ENCODE data around the gene RNASEH2B.

DNA sequence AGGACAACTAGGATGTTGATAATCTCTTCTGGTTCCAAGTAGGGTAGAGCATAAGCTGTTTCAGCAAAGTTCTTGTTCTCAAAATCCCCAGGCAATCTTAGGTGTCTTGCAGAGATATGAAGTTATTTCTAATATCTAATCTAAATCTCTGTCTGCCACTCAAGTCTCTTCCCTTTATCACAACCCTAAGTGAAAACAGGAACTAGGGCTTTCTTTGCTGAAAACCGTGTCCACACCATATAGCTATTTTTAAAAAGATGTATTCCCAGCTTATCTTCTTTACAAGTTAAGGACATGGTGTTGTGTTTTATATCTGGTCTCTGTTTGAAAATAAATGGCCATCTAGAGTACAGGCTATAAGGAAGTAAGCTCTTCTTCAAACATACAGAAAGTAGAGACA is 11.3 kb upstream of the RNASEH2B start:
- TF ChIP-seq, protein P1, sequence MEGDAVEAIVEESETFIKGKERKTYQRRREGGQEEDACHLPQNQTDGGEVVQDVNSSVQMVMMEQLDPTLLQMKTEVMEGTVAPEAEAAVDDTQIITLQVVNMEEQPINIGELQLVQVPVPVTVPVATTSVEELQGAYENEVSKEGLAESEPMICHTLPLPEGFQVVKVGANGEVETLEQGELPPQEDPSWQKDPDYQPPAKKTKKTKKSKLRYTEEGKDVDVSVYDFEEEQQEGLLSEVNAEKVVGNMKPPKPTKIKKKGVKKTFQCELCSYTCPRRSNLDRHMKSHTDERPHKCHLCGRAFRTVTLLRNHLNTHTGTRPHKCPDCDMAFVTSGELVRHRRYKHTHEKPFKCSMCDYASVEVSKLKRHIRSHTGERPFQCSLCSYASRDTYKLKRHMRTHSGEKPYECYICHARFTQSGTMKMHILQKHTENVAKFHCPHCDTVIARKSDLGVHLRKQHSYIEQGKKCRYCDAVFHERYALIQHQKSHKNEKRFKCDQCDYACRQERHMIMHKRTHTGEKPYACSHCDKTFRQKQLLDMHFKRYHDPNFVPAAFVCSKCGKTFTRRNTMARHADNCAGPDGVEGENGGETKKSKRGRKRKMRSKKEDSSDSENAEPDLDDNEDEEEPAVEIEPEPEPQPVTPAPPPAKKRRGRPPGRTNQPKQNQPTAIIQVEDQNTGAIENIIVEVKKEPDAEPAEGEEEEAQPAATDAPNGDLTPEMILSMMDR (IDR thresholded peaks at IDR 0.05), result no peak
- no peak for TF ChIP-seq EP300 (IDR thresholded peaks at IDR 0.05; ENCODE audit: low read depth)
- TF ChIP-seq POLR2A (IDR thresholded peaks at IDR 0.05), result no peak
- no peak for TF ChIP-seq POLR2AphosphoS5 (IDR thresholded peaks at IDR 0.05)
